Dendritic cell treated with granulocyte-macrophage colony-stimulating factor and Interleukin-4, amounts not matched to agents 40 ng/mL and 50 ng/mL, for 4 days (primary cell): ENCODE measurements around the gene SMOC2.

Experiments used
- H3K27ac Mint-ChIP-seq: one replicate; pipeline ENCODE4 v1.8.0; 2022; ENCODE audit warnings: mild to moderate bottlenecking, mixed read lengths
- H3K27me3 Mint-ChIP-seq: one replicate; pipeline ENCODE4 v1.8.0; 2022; ENCODE audit warnings: mild to moderate bottlenecking, mixed read lengths
- H3K36me3 Mint-ChIP-seq: one replicate; pipeline ENCODE4 v1.8.0; 2022; ENCODE audit warnings: low read depth, mixed read lengths
- H3K4me1 Mint-ChIP-seq: one replicate; pipeline ENCODE4 v1.8.0; 2022; ENCODE audit warnings: low read depth, mixed read lengths
- H3K4me3 Mint-ChIP-seq: one replicate; pipeline ENCODE4 v1.8.0; 2022; ENCODE audit warnings: mild to moderate bottlenecking, moderate library complexity, mixed read lengths
- H3K9me3 Mint-ChIP-seq: one replicate; pipeline ENCODE4 v1.8.0; 2022; ENCODE audit warnings: mixed read lengths
- intact Hi-C: fragments of 100-400 bp; cut with micrococcal nuclease; formaldehyde crosslinking; loops from one replicate; pipeline ENCODE4 v1.15.0; 2022

SMOC2 gene

GRCh38 chr6:168662301-168662936 lies 221.4 kb downstream of the SMOC2 start:
- Mint-ChIP-seq H3K27me3 (peaks cover 1% of the 10 kb centered on the region), H3K36me3 (no peaks in the 10 kb centered on the region), H3K27ac (no peak overlapping the region), H3K4me3 (no peak overlapping the region), H3K4me1 (no peaks in the 10 kb centered on the region), H3K9me3 (peaks cover 40% of the 10 kb centered on the region)
- intact Hi-C loops: no loop called here

GRCh38 chr6:168663041-168663440 lies 222.1 kb downstream of the SMOC2 start:
- peaks cover 1% of the 10 kb centered on the region for H3K27me3 Mint-ChIP-seq
- H3K27ac Mint-ChIP-seq: no peak overlapping the region
- peaks cover 34% of the 10 kb centered on the region for H3K9me3 Mint-ChIP-seq
- H3K4me1 Mint-ChIP-seq: no peaks in the 10 kb centered on the region
- intact Hi-C loops: no loop called here
- no peaks in the 10 kb centered on the region for H3K36me3 Mint-ChIP-seq
- H3K4me3 Mint-ChIP-seq: no peak overlapping the region

GRCh38 chr6:168664956-168665355 lies 224.0 kb downstream of the SMOC2 start:
- H3K36me3 Mint-ChIP-seq: no peaks in the 10 kb centered on the region

GRCh38 chr6:168666170-168666569 lies 225.2 kb downstream of the SMOC2 start:
- H3K27me3 Mint-ChIP-seq: peaks cover 1% of the 10 kb centered on the region
- H3K9me3 Mint-ChIP-seq: peaks cover 9% of the 10 kb centered on the region
- no peaks in the 10 kb centered on the region for H3K4me1 Mint-ChIP-seq
- no peak overlapping the region for H3K4me3 Mint-ChIP-seq
- intact Hi-C loops: no loop called here
- H3K36me3 Mint-ChIP-seq: no peaks in the 10 kb centered on the region
- H3K27ac Mint-ChIP-seq: no peak overlapping the region

More at GRCh38 chr6:168664956-168665355, 224.0 kb downstream of the SMOC2 start:
- H3K9me3 Mint-ChIP-seq: peaks cover 15% of the 10 kb centered on the region
- no peak overlapping the region for H3K27ac Mint-ChIP-seq
- no peaks in the 10 kb centered on the region for H3K4me1 Mint-ChIP-seq
- H3K27me3 Mint-ChIP-seq: peaks cover 1% of the 10 kb centered on the region
- intact Hi-C loops: no loop called here
- H3K4me3 Mint-ChIP-seq: no peak overlapping the region

GRCh38 chr6:168666699-168667427 lies 225.9 kb downstream of the SMOC2 start:
- intact Hi-C loops: no loop called here
- H3K4me3 Mint-ChIP-seq: no peak overlapping the region
- peaks cover 1% of the 10 kb centered on the region for H3K27me3 Mint-ChIP-seq
- no peaks in the 10 kb centered on the region for H3K36me3 Mint-ChIP-seq
- no peaks in the 10 kb centered on the region for H3K4me1 Mint-ChIP-seq
- no peak overlapping the region for H3K27ac Mint-ChIP-seq
- H3K9me3 Mint-ChIP-seq: peaks cover 8% of the 10 kb centered on the region

GRCh38 chr6:168667428-168667805 lies 226.4 kb downstream of the SMOC2 start:
- H3K4me1 Mint-ChIP-seq: no peaks in the 10 kb centered on the region
- no peaks in the 10 kb centered on the region for H3K27me3 Mint-ChIP-seq
- H3K4me3 Mint-ChIP-seq: no peak overlapping the region
- peaks cover 2% of the 10 kb centered on the region for H3K9me3 Mint-ChIP-seq
- H3K27ac Mint-ChIP-seq: no peak overlapping the region
- intact Hi-C loops: no loop called here
- H3K36me3 Mint-ChIP-seq: no peaks in the 10 kb centered on the region

GRCh38 chr6:168670401-168670985 lies 229.5 kb downstream of the SMOC2 start:
- Mint-ChIP-seq H3K9me3 (peaks cover 7% of the 10 kb centered on the region), H3K27ac (no peak overlapping the region), H3K27me3 (no peaks in the 10 kb centered on the region), H3K36me3 (no peaks in the 10 kb centered on the region), H3K4me3 (no peak overlapping the region), H3K4me1 (no peaks in the 10 kb centered on the region)
- intact Hi-C loops: no loop called here

GRCh38 chr6:168671028-168671862 lies 230.3 kb downstream of the SMOC2 start:
- intact Hi-C loops: no loop called here
- no peaks in the 10 kb centered on the region for H3K27me3 Mint-ChIP-seq
- no peaks in the 10 kb centered on the region for H3K4me1 Mint-ChIP-seq
- H3K9me3 Mint-ChIP-seq: peaks cover 14% of the 10 kb centered on the region
- no peak overlapping the region for H3K4me3 Mint-ChIP-seq
- no peaks in the 10 kb centered on the region for H3K36me3 Mint-ChIP-seq
- H3K27ac Mint-ChIP-seq: no peak overlapping the region

- Mint-ChIP-seq H3K27me3 (no peaks in the 10 kb centered on the region), H3K4me1 (no peaks in the 10 kb centered on the region), H3K4me3 (no peak overlapping the region), H3K27ac (no peak overlapping the region), H3K9me3 (peaks cover 22% of the 10 kb centered on the region), H3K36me3 (no peaks in the 10 kb centered on the region)
- intact Hi-C loops: no loop called here
Observed at GRCh38 chr6:168671863-168672546, 231.0 kb downstream of the SMOC2 start.

GRCh38 chr6:168674595-168674994 lies 233.6 kb downstream of the SMOC2 start:
- Mint-ChIP-seq H3K4me1 (no peaks in the 10 kb centered on the region), H3K27ac (no peak overlapping the region), H3K9me3 (peaks cover 45% of the 10 kb centered on the region), H3K4me3 (no peak overlapping the region), H3K36me3 (no peaks in the 10 kb centered on the region), H3K27me3 (no peaks in the 10 kb centered on the region)
- intact Hi-C loops: no loop called here

- no peak overlapping the region for H3K27ac Mint-ChIP-seq
- no peak overlapping the region for H3K4me3 Mint-ChIP-seq
- H3K9me3 Mint-ChIP-seq: peaks cover 45% of the 10 kb centered on the region
- intact Hi-C loops: no loop called here
- no peaks in the 10 kb centered on the region for H3K4me1 Mint-ChIP-seq
- H3K36me3 Mint-ChIP-seq: no peaks in the 10 kb centered on the region
- no peaks in the 10 kb centered on the region for H3K27me3 Mint-ChIP-seq
Observed at GRCh38 chr6:168675375-168675774, 234.4 kb downstream of the SMOC2 start.

- Mint-ChIP-seq H3K9me3 (peaks cover 45% of the 10 kb centered on the region), H3K27ac (no peak overlapping the region), H3K27me3 (no peaks in the 10 kb centered on the region), H3K4me3 (no peak overlapping the region), H3K36me3 (no peaks in the 10 kb centered on the region), H3K4me1 (no peaks in the 10 kb centered on the region)
- intact Hi-C loops: no loop called here
Observed at GRCh38 chr6:168675933-168676551, 235.1 kb downstream of the SMOC2 start.
